ENCODE measurements around the gene LRBA. TPM values are rescaled to one million over a fixed set of nuclear protein-coding genes. Genes with fewer than 3 reads are reported as not detected.
"Not testable (repeated sequence)": the region's sequence is repeated elsewhere in the genome, so short reads cannot be mapped to it uniquely, and the experiment has no call there.

Gene LRBA
- total RNA-seq, 2 donors from 2014 or later = 50.1 to 59.9 TPM

DNA sequence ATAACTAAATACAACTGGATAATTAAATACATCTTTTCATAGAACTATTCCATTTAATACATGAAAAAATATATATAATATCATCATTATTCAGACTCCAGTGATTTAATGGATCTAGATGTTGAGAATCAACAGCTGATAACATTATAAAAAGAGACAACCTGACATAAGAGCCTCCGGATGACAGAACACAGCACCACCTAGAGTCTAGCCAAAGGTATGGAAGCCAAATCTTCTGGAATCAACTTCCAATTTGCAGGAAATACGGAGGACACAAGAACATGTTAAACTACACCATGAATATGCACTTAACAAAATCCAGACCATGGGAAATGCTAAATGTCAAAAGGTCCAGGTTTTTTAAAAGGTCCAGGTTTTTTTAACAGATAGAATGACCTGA, 55.0 kb downstream of the LRBA start:
- H3K4me3 ChIP-seq = no peak overlapping the region
- 66 to 76% methylated on average over 2 of the region's 2 CpGs for WGBS, 2 donors
- DNase-seq (no peak), ATAC-seq (no peak)
- no peak overlapping the region for H3K27ac ChIP-seq
- no peaks in the 10 kb centered on the region for H3K36me3 ChIP-seq (replicated peaks in 1 of 2; ENCODE audit: insufficient read depth in 1 of 2, low read depth in 2 of 2)
- intact Hi-C loops (cut with DNase I) = no loop called here
- H3K4me1 ChIP-seq = peaks cover 3% of the 10 kb centered on the region
- TF ChIP-seq, protein P1, sequence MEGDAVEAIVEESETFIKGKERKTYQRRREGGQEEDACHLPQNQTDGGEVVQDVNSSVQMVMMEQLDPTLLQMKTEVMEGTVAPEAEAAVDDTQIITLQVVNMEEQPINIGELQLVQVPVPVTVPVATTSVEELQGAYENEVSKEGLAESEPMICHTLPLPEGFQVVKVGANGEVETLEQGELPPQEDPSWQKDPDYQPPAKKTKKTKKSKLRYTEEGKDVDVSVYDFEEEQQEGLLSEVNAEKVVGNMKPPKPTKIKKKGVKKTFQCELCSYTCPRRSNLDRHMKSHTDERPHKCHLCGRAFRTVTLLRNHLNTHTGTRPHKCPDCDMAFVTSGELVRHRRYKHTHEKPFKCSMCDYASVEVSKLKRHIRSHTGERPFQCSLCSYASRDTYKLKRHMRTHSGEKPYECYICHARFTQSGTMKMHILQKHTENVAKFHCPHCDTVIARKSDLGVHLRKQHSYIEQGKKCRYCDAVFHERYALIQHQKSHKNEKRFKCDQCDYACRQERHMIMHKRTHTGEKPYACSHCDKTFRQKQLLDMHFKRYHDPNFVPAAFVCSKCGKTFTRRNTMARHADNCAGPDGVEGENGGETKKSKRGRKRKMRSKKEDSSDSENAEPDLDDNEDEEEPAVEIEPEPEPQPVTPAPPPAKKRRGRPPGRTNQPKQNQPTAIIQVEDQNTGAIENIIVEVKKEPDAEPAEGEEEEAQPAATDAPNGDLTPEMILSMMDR (IDR thresholded peaks at IDR 0.05) = peak in 6 of 7 experiments; percentile 9 to 32 (median 20)
- no peak for TF ChIP-seq POLR2A (IDR thresholded peaks at IDR 0.05)
- no peaks in the 10 kb centered on the region for H3K9me3 ChIP-seq
- H3K27me3 ChIP-seq = no peaks in the 10 kb centered on the region

DNA sequence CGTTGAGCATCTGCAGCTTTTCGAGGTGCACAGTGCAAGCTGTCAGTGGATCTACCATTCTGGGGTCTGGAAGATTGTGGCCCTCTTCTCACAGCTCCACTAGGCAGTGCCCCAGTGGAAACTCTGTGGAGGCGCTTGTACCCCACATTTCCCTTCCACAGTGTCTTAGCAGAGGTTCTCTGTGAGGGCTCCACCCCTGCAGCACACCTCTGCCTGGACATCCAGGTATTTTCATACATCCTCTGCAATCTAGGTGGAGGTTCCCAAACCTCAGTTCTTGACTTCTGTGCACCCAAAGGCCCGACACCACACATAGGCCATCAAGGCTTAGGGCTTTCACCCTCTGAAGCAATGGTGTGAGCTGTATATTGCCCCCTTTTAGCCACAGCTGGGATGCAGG, 57.1 kb downstream of the LRBA start:
- 89 to 94% methylated on average over 4 of the region's 4 CpGs for WGBS, 2 donors
- H3K27me3 ChIP-seq; H3K9me3 ChIP-seq; H3K36me3 ChIP-seq (replicated peaks in 1 of 2; ENCODE audit: insufficient read depth in 1 of 2, low read depth in 2 of 2); intact Hi-C loops (cut with DNase I); H3K4me3 ChIP-seq; DNase-seq; H3K4me1 ChIP-seq; H3K27ac ChIP-seq; ATAC-seq: not testable (repeated sequence)

DNA sequence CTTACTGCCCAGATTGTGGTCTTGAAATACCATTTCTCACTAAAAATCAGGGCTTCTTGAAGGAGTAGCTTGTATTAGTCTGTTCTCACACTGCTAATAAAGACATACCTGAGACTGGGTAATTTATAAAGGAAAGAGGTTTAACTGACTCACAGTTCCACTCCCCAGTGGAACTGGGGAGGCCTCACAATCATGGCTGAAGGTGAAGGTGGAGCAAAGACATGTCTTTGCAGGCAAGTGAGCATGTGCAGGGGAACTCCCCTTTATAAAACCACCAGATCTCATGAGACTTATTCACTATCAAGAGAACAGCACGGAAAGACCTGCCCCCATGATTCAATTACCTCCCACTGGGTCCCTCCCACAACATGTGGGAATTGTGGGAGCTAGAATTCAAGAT, 58.0 kb downstream of the LRBA start:
- H3K27ac ChIP-seq; DNase-seq; H3K36me3 ChIP-seq (replicated peaks in 1 of 2; ENCODE audit: insufficient read depth in 1 of 2, low read depth in 2 of 2); H3K4me3 ChIP-seq; H3K27me3 ChIP-seq; intact Hi-C loops (cut with DNase I); H3K9me3 ChIP-seq; H3K4me1 ChIP-seq; ATAC-seq: not testable (repeated sequence)
- WGBS, 2 donors = 92 to 100% methylated on average over 1 of the region's 1 CpG

DNA sequence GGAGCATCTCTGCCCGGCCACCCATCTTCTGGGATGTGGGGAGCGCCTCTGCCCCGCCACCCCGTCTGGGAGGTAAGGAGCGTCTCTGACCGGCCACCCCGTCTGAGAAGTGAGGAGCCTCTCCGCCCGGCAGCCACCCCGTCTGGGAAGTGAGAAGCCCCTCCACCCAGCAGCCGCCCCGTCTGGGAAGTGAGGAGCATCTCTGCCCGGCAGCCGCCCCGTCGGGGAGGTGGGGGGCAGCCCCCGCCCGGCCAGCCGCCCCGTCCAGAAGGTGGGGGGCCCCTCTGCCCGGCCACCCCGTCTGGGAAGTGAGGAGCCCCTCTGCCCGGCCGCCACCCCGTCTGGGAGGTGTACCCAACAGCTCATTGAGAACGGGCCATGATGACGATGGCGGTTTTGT, 61.2 kb downstream of the LRBA start:
- not testable (repeated sequence) for ATAC-seq

DNA sequence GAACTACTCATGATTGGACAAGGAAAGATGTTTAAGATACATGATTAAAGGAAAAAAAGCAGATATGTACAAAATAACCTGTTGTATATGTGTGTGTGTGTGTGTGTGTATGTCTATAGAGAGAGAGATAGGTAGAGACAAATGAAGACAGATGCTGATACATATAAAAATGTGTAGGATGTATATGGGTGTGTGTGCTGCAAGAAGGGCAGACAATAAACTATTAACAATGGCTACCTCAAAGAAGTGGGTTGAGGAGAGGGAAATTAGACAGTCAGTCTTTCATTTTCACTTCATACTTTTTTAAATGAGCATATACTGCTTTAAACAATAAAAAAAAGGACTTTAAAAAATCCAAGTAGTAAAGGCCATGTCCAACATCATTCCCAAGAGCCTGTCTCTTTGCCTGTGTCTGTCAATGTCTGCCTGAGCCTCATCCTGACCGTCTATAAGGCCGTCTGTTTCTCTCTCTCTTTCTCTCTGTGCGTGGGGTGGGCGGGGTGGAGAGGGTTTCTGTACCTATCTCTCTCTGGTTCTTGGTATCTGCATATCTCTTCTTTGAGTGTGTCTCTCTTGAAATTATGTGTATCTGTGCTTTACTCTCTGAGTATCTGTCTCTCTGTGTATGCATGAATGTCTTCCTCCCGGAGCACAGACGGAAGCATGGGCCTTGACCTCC, 62.8 kb downstream of the LRBA start:
- H3K4me3 ChIP-seq = no peak overlapping the region
- no peak overlapping the region for H3K27ac ChIP-seq
- ATAC-seq (no peak), DNase-seq (no peak)
- TF ChIP-seq POLR2A (IDR thresholded peaks at IDR 0.05) = no peak
- TF ChIP-seq, protein P1 (IDR thresholded peaks at IDR 0.05) = no peak
- H3K27me3 ChIP-seq = no peaks in the 10 kb centered on the region
- no peaks in the 10 kb centered on the region for H3K36me3 ChIP-seq (replicated peaks in 1 of 2; ENCODE audit: insufficient read depth in 1 of 2, low read depth in 2 of 2)
- intact Hi-C loops (cut with DNase I) = no loop called here
- 93 to 98% methylated on average over 6 of the region's 6 CpGs for WGBS, 2 donors
- H3K9me3 ChIP-seq = no peaks in the 10 kb centered on the region
- H3K4me1 ChIP-seq = peaks cover 9% of the 10 kb centered on the region

More for the DNA sequence above, 61.2 kb downstream of the LRBA start:
- H3K27ac ChIP-seq; H3K4me3 ChIP-seq; intact Hi-C loops (cut with DNase I); H3K36me3 ChIP-seq (replicated peaks in 1 of 2; ENCODE audit: insufficient read depth in 1 of 2, low read depth in 2 of 2); H3K27me3 ChIP-seq; H3K4me1 ChIP-seq; DNase-seq; H3K9me3 ChIP-seq: not testable (repeated sequence)
- WGBS, 2 donors = 98% methylated on average over 12 to 13 of the region's 28 CpGs

DNA sequence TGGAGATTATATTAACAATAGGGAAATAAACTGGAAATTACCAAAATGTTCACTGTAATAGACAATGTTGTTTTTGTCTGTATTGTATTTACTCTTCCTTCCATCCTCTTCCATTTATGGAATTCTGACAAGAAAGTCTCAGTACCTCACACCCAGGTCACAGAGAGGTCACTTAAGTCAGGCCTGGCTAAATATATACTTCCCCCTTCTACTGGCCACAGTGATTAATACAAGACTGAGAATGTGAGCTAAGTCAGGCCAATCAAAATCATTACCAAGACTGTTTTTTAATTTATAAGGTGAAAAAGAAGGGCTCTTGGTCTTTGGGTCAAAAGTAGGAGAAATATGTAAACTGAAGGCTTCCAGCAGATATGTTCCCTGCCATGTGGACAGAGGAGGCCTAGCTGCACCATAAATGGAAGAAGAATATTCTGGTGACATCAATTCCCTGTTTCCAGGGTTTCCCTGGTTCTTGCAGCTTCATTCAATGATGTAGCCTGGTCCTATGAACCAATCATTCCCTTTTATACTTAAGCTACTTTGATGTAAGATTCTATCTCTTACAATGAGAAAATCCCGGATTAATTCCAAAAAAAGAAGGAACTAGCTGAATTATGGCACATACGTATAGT, 64.3 kb downstream of the LRBA start:
- no peaks in the 10 kb centered on the region for H3K36me3 ChIP-seq (replicated peaks in 1 of 2; ENCODE audit: insufficient read depth in 1 of 2, low read depth in 2 of 2)
- no peaks in the 10 kb centered on the region for H3K9me3 ChIP-seq
- DNase-seq (no peak), ATAC-seq (no peak)
- H3K27me3 ChIP-seq = no peaks in the 10 kb centered on the region
- H3K4me3 ChIP-seq = no peak overlapping the region
- TF ChIP-seq POLR2A (IDR thresholded peaks at IDR 0.05) = no peak
- TF ChIP-seq, protein P1 (IDR thresholded peaks at IDR 0.05) = no peak
- H3K27ac ChIP-seq = no peak overlapping the region
- intact Hi-C loops (cut with DNase I) = no loop called here
- peaks cover 9% of the 10 kb centered on the region for H3K4me1 ChIP-seq
- 88 to 90% methylated on average over 2 of the region's 2 CpGs for WGBS, 2 donors

All from body of pancreas (tissue), 4 donors.